Daoy (cell line): Measurements from ENCODE around the gene ZNF93. TPM values are rescaled to one million over a fixed set of nuclear protein-coding genes. Genes with fewer than 3 reads are reported as not detected.
"Not testable (repeated sequence)": the region's sequence is repeated elsewhere in the genome, so short reads cannot be mapped to it uniquely, and the experiment has no call there.

Experiments used
- DNase-seq: peaks from one replicate; pipeline ENCODE4 v3.0.0-alpha.2; 2015; ENCODE audit warnings: low read depth
- total RNA-seq: library from RNA; depleted of rRNA; stranded (reverse); fragments of >200 nt; shearing (Covaris generic); gene quantifications from 2 replicates; pipeline ENCODE4 v1.2.3, GENCODE V29; 2014; rRNA removed

ZNF93 gene
- total RNA-seq, 1 experiment from 2014 or later = 33.4 TPM

- no peak for DNase-seq
These were observed 36.7 kb downstream of the ZNF93 start for GRCh38 chr19:19937403-19937802.

GRCh38 chr19:19938449-19938848 lies 37.7 kb downstream of the ZNF93 start:
- no peak for DNase-seq

GRCh38 chr19:19943848-19944582 lies 43.3 kb downstream of the ZNF93 start:
- DNase-seq = no peak

- DNase-seq = no peak
These were observed 43.8 kb downstream of the ZNF93 start for GRCh38 chr19:19944583-19944880.

- DNase-seq = no peak
These were observed 45.5 kb downstream of the ZNF93 start for GRCh38 chr19:19946226-19946625.

GRCh38 chr19:19948800-19949199 lies 48.1 kb downstream of the ZNF93 start:
- no peak for DNase-seq

- DNase-seq = no peak
These were observed 54.5 kb downstream of the ZNF93 start for GRCh38 chr19:19955208-19955607.

- DNase-seq = no peak
These were observed 55.8 kb downstream of the ZNF93 start for GRCh38 chr19:19956434-19957075.

- not testable (repeated sequence) for DNase-seq
These were observed 57.0 kb downstream of the ZNF93 start for GRCh38 chr19:19957766-19958165.

GRCh38 chr19:19959151-19959799 lies 58.5 kb downstream of the ZNF93 start:
- DNase-seq = peak; percentile 38

GRCh38 chr19:19964416-19964815 lies 63.7 kb downstream of the ZNF93 start:
- DNase-seq = no peak

- not testable (repeated sequence) for DNase-seq
These were observed 65.4 kb downstream of the ZNF93 start for GRCh38 chr19:19966126-19966525.

GRCh38 chr19:19966862-19967261 lies 66.1 kb downstream of the ZNF93 start:
- no peak for DNase-seq

Other genes with a start within 250 kb of the ZNF93 start
- gene ATP13A1, start 237.3 kb upstream of the ZNF93 start, total RNA-seq = 152 and 173 TPM in 2 replicates
- gene ZNF101, start 232.1 kb upstream of the ZNF93 start, total RNA-seq = 11.0 and 12.4 TPM in 2 replicates
- 2.9 and 5.4 TPM in 2 replicates for gene ZNF14, start 167.8 kb upstream of the ZNF93 start, total RNA-seq
- 18.5 and 18.6 TPM in 2 replicates for gene ZNF506, start 79.2 kb upstream of the ZNF93 start, total RNA-seq
- gene ZNF253, start 35.1 kb upstream of the ZNF93 start, total RNA-seq = 3.9 and 5.1 TPM in 2 replicates
- gene ZNF682, start 138.6 kb downstream of the ZNF93 start, total RNA-seq = 4.7 and 26.5 TPM in 2 replicates
- gene ZNF90, start 177.1 kb downstream of the ZNF93 start, total RNA-seq = 2.1 and 2.4 TPM in 2 replicates